Suprapubic skin (tissue), 4 donors: ENCODE results near the gene STPG1. TPM values are rescaled to one million over a fixed set of nuclear protein-coding genes. Genes with fewer than 3 reads are reported as not detected.

Experiments
- DNase-seq, 2 donors: peaks; one replicate each; pipeline ENCODE4 v3.0.0-alpha.2; 2019; ENCODE audit warnings: low spot score in 2 of 2
- H3K27ac ChIP-seq: fragments of 200-600 bp; sonication (generic); one replicate; pipeline ENCODE4 v1.5.1; 2019
- H3K27me3 ChIP-seq: fragments of 200-600 bp; sonication (generic); one replicate; pipeline ENCODE4 v1.5.1; 2019
- H3K36me3 ChIP-seq: fragments of 200-600 bp; sonication (generic); one replicate; pipeline ENCODE4 v1.5.1; 2019
- H3K4me1 ChIP-seq: fragments of 200-600 bp; sonication (generic); one replicate; pipeline ENCODE4 v1.5.1; 2019
- H3K4me3 ChIP-seq: fragments of 200-600 bp; sonication (generic); one replicate; pipeline ENCODE4 v1.5.1; 2019; ENCODE audit warnings: mild to moderate bottlenecking
- H3K9me3 ChIP-seq: fragments of 200-600 bp; sonication (generic); one replicate; pipeline ENCODE4 v1.5.1; 2019
- CTCF ChIP-seq, 2 donors: fragments of 200-600 bp in 1 of 2; fragments of 450-650 bp in 1 of 2; sonication (generic) in 1 of 2; IDR thresholded peaks; one replicate each; pipeline ENCODE4 v1.5.1; 2016 to 2019; ENCODE audit warnings: antibody characterized with exemption in 2 of 2, mild to moderate bottlenecking in 1 of 2, moderate library complexity in 1 of 2
- EP300 ChIP-seq: sonication (generic); formaldehyde crosslinking; IDR thresholded peaks from one replicate; pipeline ENCODE4 v1.6.1; 2017; ENCODE audit warnings: antibody characterized with exemption
- POLR2A ChIP-seq, 2 donors: fragments of 450-650 bp; IDR thresholded peaks; one replicate each; pipeline ENCODE4 v1.6.1; 2017; ENCODE audit warnings: antibody characterized with exemption in 2 of 2, mild to moderate bottlenecking in 2 of 2, moderate library complexity in 2 of 2
- POLR2AphosphoS5 ChIP-seq, 3 donors: sonication (generic); formaldehyde crosslinking; IDR thresholded peaks; one replicate each; pipeline ENCODE4 v1.6.1; 2017; ENCODE audit warnings: antibody characterized with exemption in 3 of 3
- WGBS: methylation state at CpG from one replicate; pipeline ENCODE4 v1.1.5; 2018; 5-methylcytosine and 5-hydroxymethylcytosine counted together
- total RNA-seq, 4 donors: library from RNA; depleted of rRNA; stranded (reverse); fragments of >200 nt; gene quantifications; one replicate each; pipeline ENCODE4 v1.1.0, GENCODE V29; 2016

Gene STPG1
- total RNA-seq, 4 donors from 2014 or later: 7.2 to 8.5 (median 7.8) TPM

GRCh38 chr1:24385160-24385940, 28.2 kb downstream of the STPG1 start:
- no peak overlapping the region for H3K4me3 ChIP-seq
- H3K27ac ChIP-seq: no peak overlapping the region
- no peaks in the 10 kb centered on the region for H3K27me3 ChIP-seq
- no peak for TF ChIP-seq POLR2A (IDR thresholded peaks at IDR 0.05)
- no peak for TF ChIP-seq EP300
- TF ChIP-seq POLR2AphosphoS5 (IDR thresholded peaks at IDR 0.05): no peak
- peak in 1 of 2 donors; percentile 52 for TF ChIP-seq CTCF (IDR thresholded peaks at IDR 0.05)
- no peaks in the 10 kb centered on the region for H3K36me3 ChIP-seq
- H3K9me3 ChIP-seq: no peaks in the 10 kb centered on the region
- peak in 1 of 2 donors; percentile 48 for DNase-seq
- peaks cover 60% of the 10 kb centered on the region for H3K4me1 ChIP-seq
- WGBS: 92% methylated on average over 12 of the region's 12 CpGs

GRCh38 chr1:24384251-24385090, 29.1 kb downstream of the STPG1 start:
- Histone ChIP-seq H3K4me3 (no peak overlapping the region), H3K27me3 (no peaks in the 10 kb centered on the region), H3K36me3 (no peaks in the 10 kb centered on the region), H3K9me3 (no peaks in the 10 kb centered on the region), H3K4me1 (peaks cover 67% of the 10 kb centered on the region), H3K27ac (peak overlapping the region; percentile 61)
- WGBS: 80% methylated on average over 11 of the region's 13 CpGs
- TF ChIP-seq POLR2A (IDR thresholded peaks at IDR 0.05) (no peak), POLR2AphosphoS5 (IDR thresholded peaks at IDR 0.05) (no peak), EP300 (no peak), CTCF (IDR thresholded peaks at IDR 0.05) (no peak)
- DNase-seq: peak in 1 of 2 donors; percentile 73

GRCh38 chr1:24383381-24383940, 30.1 kb downstream of the STPG1 start:
- peak in 1 of 2 donors; percentile 31 for DNase-seq
- Histone ChIP-seq H3K4me3 (no peak overlapping the region), H3K36me3 (no peaks in the 10 kb centered on the region), H3K9me3 (no peaks in the 10 kb centered on the region), H3K4me1 (peaks cover 63% of the 10 kb centered on the region), H3K27me3 (no peaks in the 10 kb centered on the region), H3K27ac (no peak overlapping the region)
- TF ChIP-seq CTCF (IDR thresholded peaks at IDR 0.05) (no peak), POLR2AphosphoS5 (IDR thresholded peaks at IDR 0.05) (no peak), POLR2A (IDR thresholded peaks at IDR 0.05) (no peak), EP300 (no peak)
- WGBS: 68% methylated on average over 2 of the region's 2 CpGs

GRCh38 chr1:24382165-24382577, 31.4 kb downstream of the STPG1 start:
- DNase-seq: peak in 1 of 2 donors; percentile 48
- H3K4me3 ChIP-seq: no peak overlapping the region
- no peaks in the 10 kb centered on the region for H3K9me3 ChIP-seq
- H3K36me3 ChIP-seq: no peaks in the 10 kb centered on the region
- H3K27ac ChIP-seq: peak overlapping the region; percentile 47
- H3K4me1 ChIP-seq: peaks cover 54% of the 10 kb centered on the region
- no peak for TF ChIP-seq POLR2AphosphoS5 (IDR thresholded peaks at IDR 0.05)
- TF ChIP-seq EP300: no peak
- TF ChIP-seq CTCF (IDR thresholded peaks at IDR 0.05): no peak
- TF ChIP-seq POLR2A (IDR thresholded peaks at IDR 0.05): no peak
- WGBS: 84% methylated on average over 8 of the region's 8 CpGs
- H3K27me3 ChIP-seq: no peaks in the 10 kb centered on the region

- Histone ChIP-seq H3K9me3 (no peaks in the 10 kb centered on the region), H3K27me3 (no peaks in the 10 kb centered on the region), H3K4me3 (no peak overlapping the region), H3K4me1 (peaks cover 47% of the 10 kb centered on the region), H3K27ac (peak overlapping the region; percentile 49), H3K36me3 (no peaks in the 10 kb centered on the region)
- 80% methylated on average over 2 of the region's 2 CpGs for WGBS
- DNase-seq: peak in 1 of 2 donors; percentile 41
- no peak for TF ChIP-seq POLR2A (IDR thresholded peaks at IDR 0.05)
- no peak for TF ChIP-seq POLR2AphosphoS5 (IDR thresholded peaks at IDR 0.05)
- no peak for TF ChIP-seq CTCF (IDR thresholded peaks at IDR 0.05)
- no peak for TF ChIP-seq EP300
Measured at GRCh38 chr1:24381256-24381655, 32.3 kb downstream of the STPG1 start.
